Middle frontal gyrus (tissue), 1 donor: ENCODE data around the gene HBP1.
"Not testable (repeated sequence)": the region's sequence is repeated elsewhere in the genome, so short reads cannot be mapped to it uniquely, and the experiment has no call there.

Experiments
- DNase-seq: peaks from one replicate; pipeline ENCODE4 v3.0.0-alpha.2; 2015; ENCODE audit warnings: low spot score; ENCODE audit errors: extremely low spot score

HBP1 gene, protein sequence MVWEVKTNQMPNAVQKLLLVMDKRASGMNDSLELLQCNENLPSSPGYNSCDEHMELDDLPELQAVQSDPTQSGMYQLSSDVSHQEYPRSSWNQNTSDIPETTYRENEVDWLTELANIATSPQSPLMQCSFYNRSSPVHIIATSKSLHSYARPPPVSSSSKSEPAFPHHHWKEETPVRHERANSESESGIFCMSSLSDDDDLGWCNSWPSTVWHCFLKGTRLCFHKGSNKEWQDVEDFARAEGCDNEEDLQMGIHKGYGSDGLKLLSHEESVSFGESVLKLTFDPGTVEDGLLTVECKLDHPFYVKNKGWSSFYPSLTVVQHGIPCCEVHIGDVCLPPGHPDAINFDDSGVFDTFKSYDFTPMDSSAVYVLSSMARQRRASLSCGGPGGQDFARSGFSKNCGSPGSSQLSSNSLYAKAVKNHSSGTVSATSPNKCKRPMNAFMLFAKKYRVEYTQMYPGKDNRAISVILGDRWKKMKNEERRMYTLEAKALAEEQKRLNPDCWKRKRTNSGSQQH

GRCh38 chr7:107168233-107169119 lies at the start of gene HBP1:
TSS of gene HBP1 (plus strand) at chr7:107169003. CDS start at chr7:107179894, 10,891 bp downstream.
- DNase-seq = peak; percentile 99

- DNase-seq = no peak
Observed at GRCh38 chr7:107119376-107120105, 49.3 kb upstream of the HBP1 start.

DNA sequence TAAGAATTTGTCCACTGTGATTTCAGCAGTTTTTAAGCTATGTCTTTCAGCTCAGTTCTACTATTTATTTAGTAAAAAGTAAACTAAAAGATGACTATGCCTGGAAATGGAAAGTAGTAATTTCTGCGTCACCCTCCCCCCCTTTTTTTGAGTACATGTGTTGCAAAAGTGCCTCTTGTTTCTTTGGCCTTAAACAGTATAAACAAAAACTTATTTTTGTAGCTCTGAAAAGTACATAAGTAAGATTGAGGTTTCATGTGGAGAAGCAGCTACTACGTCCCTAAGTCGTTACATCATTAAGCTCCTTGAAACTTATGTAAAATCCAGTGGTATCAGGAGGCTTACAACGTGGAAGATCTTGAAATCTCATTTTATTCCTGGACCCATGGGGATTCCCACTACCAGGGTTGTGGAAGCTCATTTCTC lies 46.3 kb upstream of the HBP1 start:
- no peak for DNase-seq

GRCh38 chr7:107123392-107123791 lies 45.4 kb upstream of the HBP1 start:
- DNase-seq = no peak

DNA sequence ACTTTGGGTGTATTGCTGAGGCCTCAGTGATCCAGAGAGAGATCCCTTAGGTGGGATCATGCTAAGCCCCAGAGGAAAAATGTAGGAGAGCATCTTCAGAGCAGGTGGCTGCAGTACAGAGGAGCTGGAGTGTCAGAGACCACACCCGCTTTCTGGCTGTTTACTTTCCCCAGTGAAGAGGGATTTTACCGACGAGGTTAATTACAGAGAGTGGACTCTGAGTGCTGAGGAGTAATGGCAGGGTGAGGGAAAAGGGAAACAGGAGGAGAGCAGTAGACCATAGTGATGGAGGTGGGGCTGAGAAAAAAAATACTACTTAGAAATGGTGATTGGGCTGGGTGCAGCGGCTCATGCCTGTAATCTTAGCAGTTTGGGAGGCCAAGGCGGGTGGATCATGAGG lies 43.3 kb upstream of the HBP1 start:
- no peak for DNase-seq

GRCh38 chr7:107128217-107128616 lies 40.6 kb upstream of the HBP1 start:
- no peak for DNase-seq

DNA sequence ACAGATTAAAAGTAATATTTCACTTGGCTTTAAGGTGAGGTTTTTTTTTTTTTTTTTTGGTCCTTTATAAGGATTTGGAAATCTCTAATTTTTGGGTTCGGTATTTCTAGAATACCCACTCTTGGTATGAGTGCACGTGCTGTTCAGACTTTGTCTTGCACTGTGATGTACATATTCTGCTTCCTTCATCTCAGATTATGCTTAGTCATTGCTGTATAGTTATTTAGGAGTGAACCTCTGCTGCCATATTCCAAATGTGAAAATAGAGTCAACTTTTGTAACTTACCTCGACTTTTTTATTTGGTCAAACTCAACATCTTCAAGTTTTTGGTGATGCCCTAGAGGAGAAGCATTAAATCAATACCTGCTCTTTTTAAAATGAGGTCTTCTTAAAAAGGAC lies 40.1 kb upstream of the HBP1 start:
- no peak for DNase-seq

GRCh38 chr7:107130487-107131220 lies 38.1 kb upstream of the HBP1 start:
- DNase-seq = no peak

DNA sequence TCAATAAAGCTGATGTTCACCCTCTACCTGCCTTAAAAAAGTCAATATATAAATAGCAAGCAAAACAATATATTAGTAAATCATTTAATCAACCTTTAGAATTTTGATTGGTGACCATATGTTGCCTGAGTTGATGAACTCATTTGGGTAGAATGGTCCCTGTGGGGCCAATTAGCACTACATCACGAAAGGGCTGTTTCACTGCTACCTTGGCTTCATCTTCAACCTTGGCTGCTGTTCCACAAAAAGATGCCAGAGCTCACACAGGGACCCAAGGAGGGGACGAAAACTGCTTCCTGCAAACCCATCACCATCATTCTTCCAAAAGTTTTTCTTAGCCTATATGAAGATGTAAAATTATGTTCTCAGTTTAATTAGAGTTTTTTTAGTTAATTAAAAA lies 35.4 kb upstream of the HBP1 start:
- DNase-seq = no peak

- DNase-seq = no peak
Observed at GRCh38 chr7:107138696-107139420, 29.9 kb upstream of the HBP1 start.

- DNase-seq = not testable (repeated sequence)
Observed at GRCh38 chr7:107143875-107144274, 24.9 kb upstream of the HBP1 start.

GRCh38 chr7:107145067-107145838 lies 23.6 kb upstream of the HBP1 start:
- no peak for DNase-seq

DNA sequence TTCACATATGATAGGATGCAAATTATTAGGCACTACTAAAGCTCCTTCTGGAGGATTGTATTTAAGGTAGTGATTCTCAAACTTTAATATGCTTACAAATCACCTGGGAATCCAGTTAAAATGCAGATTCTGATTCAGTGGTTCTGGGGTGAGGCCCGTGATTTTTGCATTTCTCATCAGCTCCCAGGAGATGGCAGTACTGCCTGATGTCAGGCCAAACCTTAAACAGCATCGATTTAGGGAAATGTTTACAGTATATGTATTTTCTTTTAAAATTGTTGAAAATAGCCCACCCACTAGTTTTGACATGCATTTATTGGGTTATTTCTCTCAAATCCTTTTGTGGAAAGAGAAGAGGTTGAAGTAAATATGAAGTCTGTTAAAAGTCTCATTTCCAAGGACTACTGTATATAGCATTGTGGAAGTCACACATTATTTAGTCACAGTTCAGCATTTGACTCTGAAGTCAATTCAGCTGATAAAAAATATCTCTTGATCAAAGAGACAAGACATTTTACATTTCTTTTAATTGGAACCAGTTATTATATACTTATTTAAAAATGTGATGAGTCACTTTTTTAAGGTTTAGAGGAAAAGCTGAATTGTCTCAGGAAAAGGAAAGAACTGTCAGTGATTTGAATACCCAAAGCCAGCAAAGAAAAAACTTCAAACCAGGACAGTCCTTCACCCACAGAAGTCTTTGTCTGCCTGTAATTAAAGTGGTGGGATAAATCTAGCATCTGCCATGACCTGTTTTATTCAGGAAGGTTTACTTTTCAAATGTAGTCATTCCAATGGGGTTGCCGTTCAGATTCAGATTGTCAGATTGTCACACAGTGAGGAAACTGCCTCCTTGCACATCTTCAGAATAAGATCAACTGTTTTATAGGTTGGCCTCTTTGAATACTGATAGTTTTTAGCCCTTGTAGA lies 21.1 kb upstream of the HBP1 start:
- DNase-seq = no peak

GRCh38 chr7:107148721-107149120 lies 20.1 kb upstream of the HBP1 start:
- no peak for DNase-seq

- DNase-seq = no peak
Observed at GRCh38 chr7:107149863-107150262, 18.9 kb upstream of the HBP1 start.

DNA sequence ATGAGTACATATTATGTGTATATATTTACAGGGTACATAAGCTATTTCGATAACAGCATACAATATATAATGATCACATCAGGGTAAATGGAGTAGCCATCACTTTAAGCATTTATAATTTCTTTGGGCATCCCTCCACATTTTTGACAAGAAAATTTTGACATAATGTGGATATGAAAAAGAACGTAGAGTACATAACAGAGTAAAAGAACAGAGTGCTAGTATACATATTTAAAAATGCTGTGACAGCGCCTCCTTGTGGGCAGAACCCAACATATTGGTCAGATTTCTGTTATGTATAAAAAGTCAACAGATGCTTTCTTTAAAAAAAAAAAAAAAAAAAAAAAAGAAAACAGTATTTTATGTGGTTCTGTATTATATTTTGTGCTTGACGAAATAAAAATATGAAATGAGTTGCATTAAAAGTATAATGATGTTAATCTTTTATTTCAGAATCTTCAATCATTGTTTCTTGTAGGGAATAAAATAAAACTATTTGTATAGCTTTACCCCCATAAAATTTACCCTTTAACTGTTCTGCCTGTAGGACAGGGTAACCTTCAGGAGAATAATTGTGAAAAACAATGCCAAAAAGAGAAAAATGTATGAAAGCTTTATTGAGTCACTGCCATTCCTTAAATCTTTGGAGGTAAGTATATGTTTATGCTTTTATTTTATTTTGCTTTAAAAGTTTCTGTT lies 18.3 kb upstream of the HBP1 start:
- peak; percentile 43 for DNase-seq

DNA sequence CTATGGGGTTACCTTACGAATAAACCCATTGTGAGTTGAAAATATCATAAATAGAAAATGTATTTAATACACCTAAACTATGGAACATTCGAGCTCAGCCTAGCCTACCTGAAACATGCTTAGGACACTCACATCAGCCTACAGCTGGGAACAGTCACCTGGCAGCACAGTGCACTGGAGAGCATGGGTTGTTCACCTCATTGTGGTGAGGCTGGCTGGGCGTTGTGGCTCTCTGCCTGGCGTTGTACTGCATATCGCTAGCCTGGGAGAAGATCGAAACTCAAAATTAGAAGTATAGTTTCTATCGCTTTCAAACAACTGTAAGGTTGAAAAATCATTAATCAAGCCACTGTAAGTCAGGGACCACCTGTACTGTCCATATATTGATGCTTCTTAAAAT lies 17.3 kb upstream of the HBP1 start:
- no peak for DNase-seq

- DNase-seq = no peak
Observed at GRCh38 chr7:107152011-107152410, 16.8 kb upstream of the HBP1 start.
